Kidney epithelial cell (primary cell): ENCODE data around the gene KCNS3. TPM values are rescaled to one million over a fixed set of nuclear protein-coding genes. Genes with fewer than 3 reads are reported as not detected.

Experiments
- DNase-seq: peaks from one replicate; pipeline ENCODE4 v3.0.0-alpha.2; 2010; ENCODE audit warnings: low read depth
- H3K27me3 ChIP-seq: 2 replicates; pipeline ENCODE4 v1.6.0; 2011; ENCODE audit warnings: low read length; ENCODE audit not compliant: control insufficient read depth, insufficient read depth
- H3K36me3 ChIP-seq: 2 replicates; pipeline ENCODE4 v1.5.1; 2011; ENCODE audit warnings: low read length; ENCODE audit not compliant: control insufficient read depth, insufficient read depth
- H3K4me3 ChIP-seq: 2 replicates; pipeline ENCODE4 v1.5.1; 2011; ENCODE audit warnings: low read depth, mild to moderate bottlenecking, control low read depth, low read length
- CTCF ChIP-seq: IDR thresholded peaks from 2 replicates; pipeline ENCODE4 v1.5.1; 2011; ENCODE audit warnings: mild to moderate bottlenecking, moderate library complexity, low read length, control low read depth, inconsistent platforms; ENCODE audit not compliant: insufficient read depth, poor library complexity, severe bottlenecking
- total RNA-seq: library from RNA; depleted of rRNA; stranded (reverse); fragments of >200 nt; gene quantifications from 2 replicates; pipeline ENCODE4 v1.2.3, GENCODE V29; 2015

Gene KCNS3
- total RNA-seq, 1 donor from 2014 or later, result 8.9 TPM

- DNase-seq, result no peak
- H3K4me3 ChIP-seq, result no peak overlapping the region
- no peaks in the 10 kb centered on the region for H3K27me3 ChIP-seq
- TF ChIP-seq CTCF, result no peak
- no peaks in the 10 kb centered on the region for H3K36me3 ChIP-seq
Observed at GRCh38 chr2:17845806-17846205, 32.7 kb upstream of the KCNS3 start.

DNA sequence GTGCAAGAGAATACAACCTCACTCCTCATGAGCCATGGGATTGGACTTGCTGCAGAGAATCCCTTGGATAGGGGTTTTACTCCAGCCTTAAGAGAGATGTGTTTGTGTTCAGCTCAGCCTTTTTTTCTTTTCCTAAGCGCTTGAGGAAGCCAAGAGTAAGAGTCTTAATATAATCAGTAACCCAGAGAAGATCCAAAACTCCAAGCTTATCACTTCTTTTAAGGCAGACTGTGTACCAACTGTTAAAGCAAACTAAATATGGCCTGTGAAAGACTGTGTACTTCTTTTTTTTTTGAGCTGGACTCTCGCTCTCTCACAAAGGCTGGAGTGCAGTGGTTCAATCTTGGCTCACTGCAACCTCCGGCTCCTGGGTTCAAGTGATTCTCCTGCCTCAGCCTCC lies 31.8 kb upstream of the KCNS3 start:
- Histone ChIP-seq H3K36me3 (no peaks in the 10 kb centered on the region), H3K4me3 (no peak overlapping the region), H3K27me3 (no peaks in the 10 kb centered on the region)
- TF ChIP-seq CTCF, result no peak
- no peak for DNase-seq

- no peak for TF ChIP-seq CTCF
- H3K27me3 ChIP-seq, result peaks cover 2% of the 10 kb centered on the region
- H3K36me3 ChIP-seq, result no peaks in the 10 kb centered on the region
- no peak overlapping the region for H3K4me3 ChIP-seq
- no peak for DNase-seq
Observed at GRCh38 chr2:17847236-17847635, 31.2 kb upstream of the KCNS3 start.

DNA sequence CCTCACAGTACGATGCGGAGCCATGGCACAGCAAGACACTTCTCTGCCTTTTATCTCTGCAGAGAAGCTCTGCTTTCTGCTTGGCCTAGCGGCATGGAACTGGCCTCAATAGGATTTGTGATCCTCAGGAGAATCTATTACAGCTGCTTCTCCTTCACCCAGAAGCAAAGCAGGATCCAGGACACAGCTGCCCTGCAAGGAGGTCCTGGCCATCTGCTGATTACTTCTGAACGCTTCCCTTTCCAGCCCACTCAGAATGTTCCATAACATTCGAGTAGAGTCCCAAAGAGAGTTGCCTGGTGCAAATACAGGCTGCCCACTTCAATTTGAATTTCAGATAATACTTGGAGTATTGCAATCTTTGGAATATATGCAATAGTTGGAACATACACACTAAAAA lies 29.2 kb upstream of the KCNS3 start:
- TF ChIP-seq CTCF, result no peak
- Histone ChIP-seq H3K27me3 (peaks cover 3% of the 10 kb centered on the region), H3K4me3 (no peak overlapping the region), H3K36me3 (no peaks in the 10 kb centered on the region)
- no peak for DNase-seq

GRCh38 chr2:17850151-17850550 lies 28.3 kb upstream of the KCNS3 start:
- Histone ChIP-seq H3K36me3 (no peaks in the 10 kb centered on the region), H3K27me3 (peaks cover 3% of the 10 kb centered on the region), H3K4me3 (no peak overlapping the region)
- no peak for TF ChIP-seq CTCF
- no peak for DNase-seq

DNA sequence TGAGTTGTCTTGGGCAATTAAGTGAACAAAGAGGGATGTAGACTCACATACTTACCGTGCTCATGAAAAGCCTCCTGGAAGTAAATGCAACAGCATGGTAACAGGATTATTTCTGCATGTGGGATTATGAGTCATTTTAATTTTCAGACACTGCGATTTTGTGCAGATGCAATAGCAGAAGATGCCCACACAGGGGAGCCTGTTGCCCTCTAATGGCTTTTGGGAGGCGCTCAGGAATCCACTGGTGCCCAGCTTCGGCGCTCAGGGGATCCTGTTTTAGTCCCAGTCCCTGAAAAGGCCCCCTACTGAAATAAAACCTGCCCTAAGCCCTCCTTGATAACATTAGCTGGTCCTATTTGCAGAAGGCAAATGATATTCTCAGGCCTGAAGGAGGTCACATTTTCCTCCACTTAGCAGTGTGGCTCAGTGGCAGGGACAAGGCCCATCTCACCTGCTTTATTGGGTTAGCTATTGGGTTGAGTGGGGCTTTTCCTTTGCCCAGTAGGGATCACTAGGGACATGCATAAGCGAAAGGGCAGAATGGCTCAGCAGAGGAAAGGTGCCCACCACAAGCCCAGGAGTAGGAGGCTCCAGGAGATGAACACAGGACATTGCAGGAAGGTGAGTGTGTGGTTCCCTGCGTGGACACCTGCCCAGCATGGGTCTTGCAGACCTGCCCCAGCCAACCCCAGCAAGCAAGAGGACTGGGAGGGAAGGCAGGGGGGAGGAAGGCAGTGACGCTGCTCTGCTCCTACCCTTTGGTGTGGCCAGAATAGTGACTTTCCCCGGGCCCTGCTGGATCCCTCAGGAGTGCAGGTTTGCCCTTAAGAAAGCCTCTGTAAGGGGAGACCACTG lies 26.5 kb upstream of the KCNS3 start:
- Histone ChIP-seq H3K4me3 (no peak overlapping the region), H3K36me3 (no peaks in the 10 kb centered on the region), H3K27me3 (peaks cover 3% of the 10 kb centered on the region)
- DNase-seq, result peak; percentile 14
- peak; percentile 95 for TF ChIP-seq CTCF
